NOMO-1 (cell line): Measurements from ENCODE around the gene MAGEL2.
A peak's percentile ranks its signal among the peaks of the same experiment; 100 is the strongest.
"Not testable (repeated sequence)": the region's sequence is repeated elsewhere in the genome, so short reads cannot be mapped to it uniquely, and the experiment has no call there.

Source experiments
- DNase-seq, 2 experiments: peaks; one replicate each; lab custom pipeline; 2025; ENCODE audit not compliant: unreplicated experiment in 2 of 2; lab: John Stamatoyannopoulos, UW

MAGEL2 gene

DNA sequence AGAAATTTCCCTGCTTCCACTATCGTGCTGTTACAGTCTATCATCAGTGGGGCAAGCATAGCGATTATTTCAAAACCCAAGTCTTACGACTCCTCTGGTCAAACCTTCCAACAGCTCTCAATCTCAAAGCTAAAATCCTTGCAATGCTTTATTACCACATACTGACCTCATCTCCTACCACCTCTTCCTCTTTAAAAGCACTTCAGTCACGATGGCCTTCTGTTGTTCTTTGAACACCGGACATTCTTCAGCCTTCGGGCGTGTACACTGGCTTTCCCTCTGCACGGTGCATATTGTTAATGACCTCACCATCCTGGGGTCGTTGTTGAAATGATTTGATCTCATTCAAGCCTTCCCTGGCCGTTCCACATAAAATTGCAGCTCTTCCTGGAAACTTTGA, 31.1 kb downstream of the MAGEL2 start:
- peak in 1 of 2 experiments; percentile 0 for DNase-seq

DNA sequence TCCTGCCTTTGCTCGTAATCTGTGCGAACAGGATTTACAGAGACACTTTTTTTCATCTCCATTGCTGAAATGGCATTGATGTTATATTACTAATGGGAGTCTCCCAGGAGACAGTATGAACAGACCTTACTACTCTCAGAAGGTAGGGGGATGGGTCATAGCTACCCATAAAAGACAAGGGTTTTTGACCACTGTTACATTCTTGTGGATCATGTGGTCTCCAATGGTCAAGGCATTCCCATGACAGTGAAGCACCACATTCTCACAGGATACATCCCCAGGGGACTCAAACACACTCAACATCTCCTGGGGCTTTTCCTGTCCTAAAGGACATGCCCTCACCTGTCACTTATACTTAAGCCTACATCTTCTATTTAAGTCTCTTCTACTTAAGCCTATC, 41.4 kb downstream of the MAGEL2 start:
- no peak for DNase-seq

DNA sequence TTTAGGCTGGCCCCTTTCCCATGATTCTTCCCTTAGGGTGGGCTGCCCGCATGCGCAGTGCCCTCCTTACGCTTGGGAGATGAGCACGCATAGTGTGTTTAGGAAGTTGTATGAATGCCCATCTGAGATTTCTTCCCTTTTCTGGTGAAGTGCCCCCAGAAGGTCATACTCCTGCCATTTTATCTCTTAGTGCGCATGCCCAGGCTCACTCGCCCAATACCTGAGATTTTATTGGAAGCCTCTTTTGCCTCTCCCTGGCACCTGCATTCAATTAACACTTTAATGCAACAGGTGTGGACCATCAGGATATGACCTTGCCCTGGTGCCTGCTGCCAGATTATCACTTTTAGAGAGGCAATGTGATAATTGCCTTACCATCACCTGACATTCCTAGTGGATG, 45.5 kb downstream of the MAGEL2 start:
- no peak for DNase-seq

DNA sequence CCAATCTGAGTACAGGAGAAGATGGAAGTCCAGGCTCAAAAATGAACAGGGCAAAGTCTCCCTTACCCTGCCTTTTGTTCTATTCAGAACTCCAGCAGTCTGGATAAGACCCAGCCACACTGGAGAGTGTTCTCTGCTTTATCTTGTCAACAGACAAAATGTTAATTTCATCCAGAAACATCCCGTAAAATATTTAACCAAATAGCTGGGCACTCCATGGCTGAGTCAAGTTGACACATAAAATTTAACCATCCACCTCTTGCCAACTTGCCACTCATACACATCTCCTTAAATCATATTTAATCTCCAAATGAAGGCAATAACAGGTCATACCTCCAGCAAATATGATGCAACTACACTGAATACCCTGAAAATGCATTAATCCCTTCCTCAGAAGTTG, 48.6 kb downstream of the MAGEL2 start:
- DNase-seq = no peak

DNA sequence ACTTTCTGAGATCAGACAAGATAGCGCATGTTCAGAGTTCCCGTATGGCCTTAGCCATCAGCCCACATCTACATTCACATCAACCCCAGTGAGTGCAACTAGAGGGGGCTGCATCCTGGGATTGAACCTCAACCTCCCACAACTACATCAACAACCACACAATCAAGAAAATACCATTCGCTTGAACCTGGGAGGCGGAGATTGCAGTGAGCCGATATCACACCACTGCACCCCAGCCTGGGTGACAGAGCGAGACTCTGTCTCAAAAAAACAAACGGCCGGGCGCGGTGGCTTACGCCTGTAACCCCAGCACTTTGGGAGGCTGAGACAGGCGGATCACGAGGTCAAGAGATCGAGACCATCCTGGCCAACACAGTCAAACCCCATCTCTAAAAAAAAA, 50.4 kb downstream of the MAGEL2 start:
- DNase-seq = not testable (repeated sequence)

DNA sequence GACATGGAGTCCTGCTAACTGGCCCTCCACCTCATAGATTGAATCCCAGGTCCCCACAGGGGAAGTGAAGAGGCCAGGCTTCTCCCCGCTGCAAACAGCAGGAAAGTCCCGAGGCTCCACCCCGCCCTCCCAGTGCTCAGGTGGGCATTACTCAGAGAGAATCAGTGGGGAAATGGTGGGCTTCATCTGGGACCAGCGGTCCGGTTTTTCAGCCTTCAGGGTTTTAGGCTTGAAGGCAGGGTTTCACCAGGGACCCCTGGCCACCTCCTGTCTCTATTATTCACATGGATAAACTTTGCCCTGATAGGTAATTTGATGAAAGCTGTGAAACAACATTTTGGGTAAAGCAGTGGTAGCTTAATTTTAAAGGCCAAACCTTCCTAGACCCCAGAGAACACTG, 50.9 kb downstream of the MAGEL2 start:
- no peak for DNase-seq

DNA sequence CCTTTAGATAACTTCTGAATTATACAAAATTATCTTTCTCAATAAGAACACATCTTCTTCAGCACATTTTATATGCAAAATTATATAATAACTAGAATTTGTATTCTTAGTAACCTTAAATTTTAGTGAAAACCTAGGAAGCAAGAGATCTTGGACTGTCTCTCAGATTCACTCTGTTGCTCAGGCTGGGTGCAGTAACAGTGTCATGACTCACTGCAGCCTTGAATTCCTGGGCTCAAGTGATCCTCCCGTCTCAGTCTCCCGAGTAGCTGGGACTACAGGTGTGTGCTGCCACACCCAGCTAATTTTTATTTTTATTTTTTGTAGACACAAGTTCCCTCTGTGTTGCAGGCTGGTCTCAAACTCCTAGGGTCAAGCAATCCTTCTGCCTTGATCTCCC, 52.3 kb downstream of the MAGEL2 start:
- DNase-seq = no peak

DNA sequence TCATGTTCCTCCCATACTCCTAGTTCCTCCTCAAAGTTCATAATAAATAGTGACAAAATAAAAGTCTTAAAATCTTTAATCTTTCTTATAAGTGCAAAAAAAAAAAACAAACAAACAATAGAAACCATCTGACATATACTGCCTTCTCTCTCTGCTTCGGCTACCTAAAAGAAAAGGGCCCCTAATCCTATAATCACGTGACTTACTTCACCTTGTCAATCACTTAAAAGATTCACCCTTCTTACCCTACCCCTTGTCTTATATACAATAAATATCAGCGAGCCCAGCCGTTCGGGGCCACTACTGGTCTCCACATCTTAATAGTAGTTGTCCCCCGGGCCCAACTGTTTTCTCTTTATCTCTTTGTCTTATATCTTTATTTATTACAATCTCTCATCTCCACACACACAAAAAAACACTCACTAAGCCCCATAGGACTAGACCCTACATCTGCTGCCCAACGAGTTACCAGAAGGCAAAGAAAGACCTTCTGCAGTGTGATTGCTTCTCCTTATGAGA, 53.4 kb downstream of the MAGEL2 start:
- no peak for DNase-seq
